Measurements from ENCODE around the gene DRC3.

Gene DRC3

DNA sequence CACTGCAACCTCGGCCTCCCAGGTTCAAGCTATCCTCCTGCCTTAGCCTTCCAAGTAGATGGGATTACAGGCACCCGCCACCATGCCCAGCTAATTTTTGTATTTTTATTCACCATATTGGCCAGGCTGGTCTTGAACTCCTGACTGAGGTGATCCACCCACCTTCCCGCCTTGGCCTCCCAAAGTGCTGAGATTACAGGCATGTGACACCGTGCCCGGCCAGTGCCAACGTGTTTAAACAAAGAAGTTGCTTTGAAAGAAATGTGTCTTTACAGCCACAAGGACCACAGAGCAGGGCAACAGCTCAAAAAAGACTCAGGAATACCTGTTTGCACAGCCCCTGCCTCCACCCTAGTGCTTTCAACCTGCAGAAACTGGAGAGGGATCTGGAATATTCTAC lies 41.3 kb downstream of the DRC3 start:
- Histone ChIP-seq H3K9me2 (replicated peaks; ENCODE audit: insufficient read depth, low read length) (no peaks in the 10 kb centered on the region), H3K36me3 (replicated peaks; ENCODE audit: insufficient read depth, low read length) (no peaks in the 10 kb centered on the region), H3K27ac (ENCODE audit: low read length) (peak overlapping the region; percentile 41; the same call in 1 of the 2 replicates), H2AFZ (ENCODE audit: low read length) (no peak overlapping the region), H3K4me2 (ENCODE audit: low read depth, low read length) (peak overlapping the region; percentile 26; the same call in 1 of the 2 replicates), H3K9ac (ENCODE audit: low read length) (no peak overlapping the region), H3K79me2 (ENCODE audit: low read length) (no peaks in the 10 kb centered on the region), H3F3A (ENCODE audit: insufficient read depth, low read length) (peaks cover 10% of the 10 kb centered on the region), H3K4me1 (ENCODE audit: low read length) (peaks cover 16% of the 10 kb centered on the region), H4K20me1 (ENCODE audit: insufficient read depth, low read length) (no peaks in the 10 kb centered on the region), H3K27me3 (replicated peaks; ENCODE audit: insufficient read depth, low read length) (no peaks in the 10 kb centered on the region), H3K9me3 (replicated peaks; ENCODE audit: insufficient read depth, low read length) (no peaks in the 10 kb centered on the region), H3K4me3 (ENCODE audit: low read length) (no peak overlapping the region)
- DNase-seq: no peak
- no peak for TF ChIP-seq EZH2phosphoT487 (IDR thresholded peaks at IDR 0.05; ENCODE audit: low read length)

DNA sequence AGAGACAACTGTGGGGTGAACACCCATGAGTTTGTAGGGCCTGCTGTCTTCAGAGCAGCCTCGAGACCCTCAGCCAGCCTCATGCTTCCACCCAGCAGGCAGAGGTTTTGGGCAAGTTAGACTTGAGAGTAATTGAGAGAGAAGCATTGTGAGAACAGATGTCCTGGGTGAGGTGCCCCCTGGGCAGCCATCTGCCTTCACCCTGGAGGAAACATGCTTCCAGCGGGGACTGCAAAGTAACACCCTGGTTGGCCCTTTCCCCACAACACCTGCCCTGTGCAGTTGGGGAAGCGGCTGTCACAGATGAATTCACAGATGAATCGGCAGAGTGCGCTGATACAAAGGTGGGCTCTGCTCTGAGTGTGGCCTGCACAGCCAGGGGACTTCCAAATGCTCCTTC lies 42.9 kb downstream of the DRC3 start:
- H3K4me3 ChIP-seq (ENCODE audit: low read length): no peak overlapping the region
- no peak for TF ChIP-seq EZH2phosphoT487 (IDR thresholded peaks at IDR 0.05; ENCODE audit: low read length)
- TF ChIP-seq EZH2 (optimal IDR thresholded peaks at IDR 0.05; ENCODE audit: low read depth, low read length): no peak
- TF ChIP-seq, protein P1, sequence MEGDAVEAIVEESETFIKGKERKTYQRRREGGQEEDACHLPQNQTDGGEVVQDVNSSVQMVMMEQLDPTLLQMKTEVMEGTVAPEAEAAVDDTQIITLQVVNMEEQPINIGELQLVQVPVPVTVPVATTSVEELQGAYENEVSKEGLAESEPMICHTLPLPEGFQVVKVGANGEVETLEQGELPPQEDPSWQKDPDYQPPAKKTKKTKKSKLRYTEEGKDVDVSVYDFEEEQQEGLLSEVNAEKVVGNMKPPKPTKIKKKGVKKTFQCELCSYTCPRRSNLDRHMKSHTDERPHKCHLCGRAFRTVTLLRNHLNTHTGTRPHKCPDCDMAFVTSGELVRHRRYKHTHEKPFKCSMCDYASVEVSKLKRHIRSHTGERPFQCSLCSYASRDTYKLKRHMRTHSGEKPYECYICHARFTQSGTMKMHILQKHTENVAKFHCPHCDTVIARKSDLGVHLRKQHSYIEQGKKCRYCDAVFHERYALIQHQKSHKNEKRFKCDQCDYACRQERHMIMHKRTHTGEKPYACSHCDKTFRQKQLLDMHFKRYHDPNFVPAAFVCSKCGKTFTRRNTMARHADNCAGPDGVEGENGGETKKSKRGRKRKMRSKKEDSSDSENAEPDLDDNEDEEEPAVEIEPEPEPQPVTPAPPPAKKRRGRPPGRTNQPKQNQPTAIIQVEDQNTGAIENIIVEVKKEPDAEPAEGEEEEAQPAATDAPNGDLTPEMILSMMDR (IDR thresholded peaks at IDR 0.05; ENCODE audit: low read length): no peak
- no peak overlapping the region for H3K4me2 ChIP-seq (ENCODE audit: low read depth, low read length)
- no peak overlapping the region for H3K27ac ChIP-seq (ENCODE audit: low read length)
- H3K36me3 ChIP-seq (replicated peaks; ENCODE audit: insufficient read depth, low read length): no peaks in the 10 kb centered on the region
- H3K4me1 ChIP-seq (ENCODE audit: low read length): peaks cover 16% of the 10 kb centered on the region
- H3K27me3 ChIP-seq (replicated peaks; ENCODE audit: insufficient read depth, low read length): no peaks in the 10 kb centered on the region
- no peak overlapping the region for H3K9ac ChIP-seq (ENCODE audit: low read length)
- H2AFZ ChIP-seq (ENCODE audit: low read length): no peak overlapping the region
- H3F3A ChIP-seq (ENCODE audit: insufficient read depth, low read length): peaks cover 10% of the 10 kb centered on the region
- H3K9me2 ChIP-seq (replicated peaks; ENCODE audit: insufficient read depth, low read length): no peaks in the 10 kb centered on the region
- no peak for DNase-seq
- no peaks in the 10 kb centered on the region for H3K79me2 ChIP-seq (ENCODE audit: low read length)
- H3K9me3 ChIP-seq (replicated peaks; ENCODE audit: insufficient read depth, low read length): no peaks in the 10 kb centered on the region
- no peaks in the 10 kb centered on the region for H4K20me1 ChIP-seq (ENCODE audit: insufficient read depth, low read length)

DNA sequence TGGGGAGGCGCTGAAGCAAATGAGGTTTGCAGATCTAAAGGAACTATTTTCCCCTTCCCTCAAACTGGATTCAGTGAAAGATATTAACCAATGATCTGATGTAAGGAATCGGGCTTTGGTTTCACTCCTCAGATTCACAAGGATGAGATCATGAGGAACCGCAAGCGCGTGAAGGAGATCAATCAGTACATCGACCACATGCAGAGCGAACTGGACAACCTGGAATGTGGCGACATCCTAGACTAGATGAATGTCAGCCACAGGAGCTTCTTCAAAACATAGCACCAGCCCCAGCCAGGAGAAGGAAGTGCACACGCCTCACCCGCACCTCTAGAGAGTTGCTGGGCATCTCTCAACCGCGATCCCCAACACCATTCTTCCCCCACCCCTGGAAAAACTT lies 43.8 kb downstream of the DRC3 start:
- TF ChIP-seq EZH2 (optimal IDR thresholded peaks at IDR 0.05; ENCODE audit: low read depth, low read length): no peak
- TF ChIP-seq EZH2phosphoT487 (IDR thresholded peaks at IDR 0.05; ENCODE audit: low read length): no peak
- TF ChIP-seq, protein P1 (IDR thresholded peaks at IDR 0.05; ENCODE audit: low read length): no peak
- DNase-seq: no peak

DNA sequence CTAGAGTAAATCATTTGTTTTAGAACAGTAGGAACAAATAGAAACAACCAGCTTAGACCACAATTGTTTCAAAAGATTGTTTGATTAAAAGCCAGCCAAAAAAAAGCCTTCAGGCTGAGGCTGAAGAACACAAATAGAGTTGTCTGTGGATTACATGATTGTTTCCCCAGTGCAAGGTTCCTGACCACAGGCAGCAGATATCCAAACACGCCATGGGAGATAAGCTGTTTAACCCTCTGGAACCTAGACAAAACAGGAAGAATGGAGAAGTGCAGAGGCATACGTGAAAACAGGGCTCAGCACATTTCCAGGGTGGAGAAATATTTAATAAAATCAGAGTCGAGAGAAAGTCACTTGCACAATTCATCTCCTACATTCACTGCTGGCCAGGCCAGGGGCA lies 45.3 kb downstream of the DRC3 start:
- no peaks in the 10 kb centered on the region for H3K9me2 ChIP-seq (replicated peaks; ENCODE audit: insufficient read depth, low read length)
- H3K27me3 ChIP-seq (replicated peaks; ENCODE audit: insufficient read depth, low read length): no peaks in the 10 kb centered on the region
- peaks cover 16% of the 10 kb centered on the region for H3K4me1 ChIP-seq (ENCODE audit: low read length)
- H2AFZ ChIP-seq (ENCODE audit: low read length): no peak overlapping the region
- no peak overlapping the region for H3K4me3 ChIP-seq (ENCODE audit: low read length)
- no peaks in the 10 kb centered on the region for H3K79me2 ChIP-seq (ENCODE audit: low read length)
- TF ChIP-seq EZH2 (optimal IDR thresholded peaks at IDR 0.05; ENCODE audit: low read depth, low read length) (no peak), EZH2phosphoT487 (IDR thresholded peaks at IDR 0.05; ENCODE audit: low read length) (no peak)
- TF ChIP-seq, protein P1 (IDR thresholded peaks at IDR 0.05; ENCODE audit: low read length): no peak
- no peaks in the 10 kb centered on the region for H3K36me3 ChIP-seq (replicated peaks; ENCODE audit: insufficient read depth, low read length)
- H3K9ac ChIP-seq (ENCODE audit: low read length): no peak overlapping the region
- H3F3A ChIP-seq (ENCODE audit: insufficient read depth, low read length): peaks cover 10% of the 10 kb centered on the region
- H3K9me3 ChIP-seq (replicated peaks; ENCODE audit: insufficient read depth, low read length): no peaks in the 10 kb centered on the region
- DNase-seq: no peak
- no peak overlapping the region for H3K27ac ChIP-seq (ENCODE audit: low read length)
- no peaks in the 10 kb centered on the region for H4K20me1 ChIP-seq (ENCODE audit: insufficient read depth, low read length)
- no peak overlapping the region for H3K4me2 ChIP-seq (ENCODE audit: low read depth, low read length)

More for the DNA sequence above, 43.8 kb downstream of the DRC3 start:
- no peak overlapping the region for H3K4me2 ChIP-seq (ENCODE audit: low read depth, low read length)
- H3K9me2 ChIP-seq (replicated peaks; ENCODE audit: insufficient read depth, low read length): no peaks in the 10 kb centered on the region
- no peak overlapping the region for H3K27ac ChIP-seq (ENCODE audit: low read length)
- no peak overlapping the region for H3K9ac ChIP-seq (ENCODE audit: low read length)
- no peaks in the 10 kb centered on the region for H4K20me1 ChIP-seq (ENCODE audit: insufficient read depth, low read length)
- no peak overlapping the region for H2AFZ ChIP-seq (ENCODE audit: low read length)
- H3F3A ChIP-seq (ENCODE audit: insufficient read depth, low read length): peaks cover 10% of the 10 kb centered on the region
- peaks cover 16% of the 10 kb centered on the region for H3K4me1 ChIP-seq (ENCODE audit: low read length)
- no peaks in the 10 kb centered on the region for H3K79me2 ChIP-seq (ENCODE audit: low read length)
- H3K27me3 ChIP-seq (replicated peaks; ENCODE audit: insufficient read depth, low read length): no peaks in the 10 kb centered on the region
- H3K9me3 ChIP-seq (replicated peaks; ENCODE audit: insufficient read depth, low read length): no peaks in the 10 kb centered on the region
- H3K4me3 ChIP-seq (ENCODE audit: low read length): no peak overlapping the region
- no peaks in the 10 kb centered on the region for H3K36me3 ChIP-seq (replicated peaks; ENCODE audit: insufficient read depth, low read length)
